B cell (primary cell): Measurements from ENCODE around the gene ZNF775.

Experiments used
- CTCF ChIP-seq: fragments of 200-600 bp; IDR thresholded peaks from one replicate; pipeline ENCODE4 v1.8.0; 2022; ENCODE audit warnings: antibody characterized with exemption, mild to moderate bottlenecking
- EZH2 ChIP-seq: IDR thresholded peaks from 2 replicates; pipeline ENCODE4 v1.6.1; 2012; ENCODE audit warnings: borderline replicate concordance, low read depth, mild to moderate bottlenecking, moderate library complexity, low read length; ENCODE audit not compliant: insufficient read depth, poor library complexity, severe bottlenecking

- TF ChIP-seq CTCF, result no peak
- no peak for TF ChIP-seq EZH2
Measured at GRCh38 chr7:150401861-150402631, 22.9 kb downstream of the ZNF775 start.
